SK-N-SH (cell line): ENCODE measurements around the gene CHTF18. TPM values are rescaled to one million over a fixed set of nuclear protein-coding genes. Genes with fewer than 3 reads are reported as not detected.

Experiments
- CTCF ChIA-PET: fragments of 300-600, 350-600 bp; formaldehyde crosslinking; extraction: SDS; loops from one replicate; lab custom pipeline; 2021; lab: Yijun Ruan, JAX
- POLR2A ChIA-PET: fragments of 350-600 bp; sonication (Branson Sonifier 250); formaldehyde crosslinking; extraction: SDS; loops from one replicate; lab custom pipeline; 2020; ENCODE audit warnings: antibody characterized with exemption, inconsistent platforms; lab: Yijun Ruan, JAX
- DNase-seq: peaks from one replicate; pipeline ENCODE4 v3.0.0; 2012
- H2AFZ ChIP-seq: fragments of 200-600 bp; sonication (generic); 2 replicates; pipeline ENCODE4 v1.8.1; 2016; ENCODE audit warnings: antibody characterized with exemption, mild to moderate bottlenecking, low read depth
- H3F3A ChIP-seq: fragments of 200-600 bp; sonication (generic); replicated peaks from 2 replicates; pipeline ENCODE3; 2016; ENCODE audit warnings: antibody characterized with exemption, mild to moderate bottlenecking; ENCODE audit not compliant: insufficient read depth
- H3K27ac ChIP-seq, 2 experiments: fragments of 200-500 bp in 1 of 2; fragments of 200-600 bp in 1 of 2; sonication (Bioruptor generic) in 1 of 2; sonication (generic), shearing (Covaris generic) in 1 of 2; 2 replicates each; pipeline versions ENCODE4 v1.5.1 to v1.6.1; 2014 to 2016; ENCODE audit warnings: low read depth in 2 of 2, inconsistent platforms in 1 of 2, low read length in 1 of 2, mild to moderate bottlenecking in 1 of 2, mixed read lengths in 1 of 2
- H3K27me3 ChIP-seq: fragments of 200-600 bp; sonication (generic), shearing (Covaris generic); 2 replicates; pipeline ENCODE4 v1.6.1; 2016; ENCODE audit warnings: mixed run types; ENCODE audit not compliant: insufficient read depth
- H3K36me3 ChIP-seq, 2 experiments: fragments of 200-500 bp in 1 of 2; fragments of 200-600 bp in 1 of 2; sonication (Bioruptor generic) in 1 of 2; sonication (generic) in 1 of 2; replicated peaks in 1 of 2; 2 replicates each; pipeline versions ENCODE3 to v1.5.1; 2014 to 2016; ENCODE audit warnings: low read length in 1 of 2, mild to moderate bottlenecking in 1 of 2; ENCODE audit not compliant: insufficient read depth in 2 of 2, control insufficient read depth in 1 of 2
- H3K4me1 ChIP-seq, 2 experiments: fragments of 200-500 bp in 1 of 2; fragments of 200-600 bp in 1 of 2; sonication (Bioruptor generic) in 1 of 2; sonication (generic), shearing (Covaris generic) in 1 of 2; 2 replicates each; pipeline versions ENCODE4 v1.5.1 to v1.6.1; 2014 to 2016; ENCODE audit warnings: low read depth in 1 of 2, low read length in 1 of 2, mixed run types in 1 of 2; ENCODE audit not compliant: insufficient read depth in 2 of 2, control insufficient read depth in 1 of 2
- H3K4me2 ChIP-seq: fragments of 200-600 bp; sonication (generic), shearing (Covaris generic); 2 replicates; pipeline ENCODE4 v1.6.1; 2017; ENCODE audit warnings: mixed run types
- H3K4me3 ChIP-seq, 2 experiments: fragments of 200-500 bp in 1 of 2; fragments of 200-600 bp in 1 of 2; sonication (Bioruptor generic) in 1 of 2; sonication (generic), shearing (Covaris generic) in 1 of 2; 2 replicates each; pipeline versions ENCODE4 v1.5.1 to v1.8.1; 2014 to 2016; ENCODE audit warnings: low read depth in 2 of 2, inconsistent platforms in 1 of 2, low read length in 1 of 2, mild to moderate bottlenecking in 1 of 2, mixed read lengths in 1 of 2, moderate library complexity in 1 of 2
- H3K79me2 ChIP-seq: fragments of 200-600 bp; sonication (generic); 2 replicates; pipeline ENCODE4 v1.8.1; 2017; ENCODE audit warnings: mild to moderate bottlenecking; ENCODE audit not compliant: insufficient read depth
- H3K9ac ChIP-seq: fragments of 200-600 bp; sonication (generic); 2 replicates; pipeline ENCODE4 v1.6.1; 2017; ENCODE audit warnings: mixed run types
- H3K9me2 ChIP-seq: fragments of 200-600 bp; sonication (generic); 2 replicates; pipeline ENCODE4 v1.6.1; 2017; ENCODE audit warnings: mixed run types
- H3K9me3 ChIP-seq: fragments of 200-600 bp; sonication (generic); 2 replicates; pipeline ENCODE4 v1.6.1; 2017; ENCODE audit warnings: mixed run types, mild to moderate bottlenecking, moderate library complexity
- H4K20me1 ChIP-seq: fragments of 200-600 bp; sonication (generic); 2 replicates; pipeline ENCODE4 v1.6.1; 2017; ENCODE audit warnings: mild to moderate bottlenecking, mixed run types; ENCODE audit not compliant: insufficient read depth
- ELF1 ChIP-seq: IDR thresholded peaks from 2 replicates; pipeline ENCODE4 v1.4.0; 2012
- FOSL2 ChIP-seq: IDR thresholded peaks from 2 replicates; pipeline ENCODE4 v1.4.0; 2012; ENCODE audit warnings: low read depth, mild to moderate bottlenecking, moderate library complexity, borderline replicate concordance
- FOXJ3 ChIP-seq: sonication (generic); formaldehyde crosslinking; IDR thresholded peaks from 2 replicates; pipeline ENCODE4 v1.5.1; 2020; ENCODE audit warnings: mild to moderate bottlenecking, missing genetic modification reagents
- GABPA ChIP-seq: IDR thresholded peaks from 2 replicates; pipeline ENCODE4 v1.4.0; 2012; ENCODE audit warnings: low read depth, mild to moderate bottlenecking
- JUND ChIP-seq: IDR thresholded peaks from 2 replicates; pipeline ENCODE4 v1.4.0; 2012
- MXI1 ChIP-seq: IDR thresholded peaks from 2 replicates; pipeline ENCODE4 v1.6.1; 2012; ENCODE audit warnings: mild to moderate bottlenecking, low read depth, low read length, improper control_type of control experiment
- NFIC ChIP-seq: IDR thresholded peaks from 2 replicates; pipeline ENCODE4 v1.4.0; 2012; ENCODE audit warnings: borderline replicate concordance
- POLR2AphosphoS5 ChIP-seq: IDR thresholded peaks from 2 replicates; pipeline ENCODE4 v1.6.1; 2012; ENCODE audit warnings: low read depth, low read length
- RAD21 ChIP-seq: IDR thresholded peaks from 2 replicates; pipeline ENCODE4 v1.6.1; 2012; ENCODE audit warnings: mild to moderate bottlenecking, low read length
- RCOR1 ChIP-seq: fragments of 150-350 bp; IDR thresholded peaks from 2 replicates; pipeline ENCODE4 v1.6.1; 2017; ENCODE audit warnings: antibody characterized with exemption, low read length
- RFX5 ChIP-seq: IDR thresholded peaks from 2 replicates; pipeline ENCODE4 v1.6.1; 2012; ENCODE audit warnings: mild to moderate bottlenecking, improper control_type of control experiment, low read length
- RXRA ChIP-seq: IDR thresholded peaks from 2 replicates; pipeline ENCODE4 v1.4.0; 2012; ENCODE audit warnings: low read depth, mild to moderate bottlenecking, borderline replicate concordance
- SIN3A ChIP-seq: IDR thresholded peaks from 2 replicates; pipeline ENCODE4 v1.6.1; 2012; ENCODE audit warnings: low read depth, mild to moderate bottlenecking, low read length, moderate library complexity, borderline replicate concordance
- TEAD4 ChIP-seq: IDR thresholded peaks from 2 replicates; pipeline ENCODE4 v1.4.0; 2012; ENCODE audit warnings: mild to moderate bottlenecking, borderline replicate concordance; ENCODE audit not compliant: insufficient read depth
- WGBS: methylation state at CpG from one replicate; pipeline ENCODE4 v1.1.6; 2017; ENCODE audit warnings: low lambda C conversion rate; 5-methylcytosine and 5-hydroxymethylcytosine counted together
- polyA plus RNA-seq, 3 experiments: library from polyadenylated mRNA; depleted of rRNA; stranded (reverse); fragments of >200 nt; gene quantifications; 2 replicates each; pipeline ENCODE4 v1.2.3, GENCODE V29; 2012
- TF ChIP-seq, protein P1 (sequence below): IDR thresholded peaks from 2 replicates; pipeline ENCODE4 v1.4.0; 2012; ENCODE audit warnings: low read depth, borderline replicate concordance
- TF ChIP-seq, protein P2 (sequence below): fragments of 200-600 bp; sonication (generic); IDR thresholded peaks from 2 replicates; pipeline ENCODE4 v1.6.1; 2017; ENCODE audit warnings: antibody characterized with exemption, mild to moderate bottlenecking, moderate library complexity
- TF ChIP-seq, protein P3 (sequence below): fragments of 150-350 bp; IDR thresholded peaks from 2 replicates; pipeline ENCODE4 v1.6.1; 2017; ENCODE audit warnings: antibody characterized with exemption, low read length, low read depth, borderline replicate concordance
- TF ChIP-seq, protein P4 (sequence below): IDR thresholded peaks from 2 replicates; pipeline ENCODE4 v1.4.0; 2012; ENCODE audit warnings: low read depth
- TF ChIP-seq, protein P5 (sequence below): IDR thresholded peaks from 2 replicates; pipeline ENCODE4; 2012

CHTF18 gene
- polyA plus RNA-seq, 1 of the 3 experiments (the other 2 are of a cell fraction), result 17.7 TPM

DNA sequence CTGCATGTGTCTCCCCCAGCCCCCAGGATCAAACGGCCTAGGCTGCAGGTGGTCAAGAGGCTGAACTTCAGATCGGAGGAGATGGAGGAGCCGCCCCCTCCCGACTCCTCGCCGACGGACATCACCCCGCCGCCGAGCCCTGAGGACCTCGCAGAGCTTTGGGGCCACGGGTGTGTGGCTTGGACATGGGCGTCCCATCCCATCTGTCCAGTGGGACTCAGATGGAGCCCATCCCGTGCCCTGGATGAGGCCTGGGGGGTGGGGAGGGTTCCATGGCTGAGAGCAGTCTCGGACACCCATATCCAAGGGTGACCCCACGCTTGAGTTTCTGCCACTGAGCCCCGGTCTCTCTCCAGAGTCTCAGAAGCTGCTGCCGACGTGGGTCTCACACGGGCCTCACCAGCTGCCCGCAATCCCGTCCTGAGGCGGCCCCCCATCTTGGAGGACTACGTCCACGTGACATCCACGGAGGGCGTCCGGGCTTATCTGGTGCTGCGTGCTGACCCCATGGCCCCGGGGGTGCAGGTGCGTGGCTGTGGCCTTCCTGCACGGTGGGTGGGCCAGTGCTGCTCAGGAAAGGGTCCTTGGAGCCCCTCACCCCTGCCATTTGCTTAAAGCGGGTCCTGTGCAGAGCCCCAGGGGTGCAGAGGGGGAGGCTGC is 901 bp downstream of the CHTF18 start:
- Histone ChIP-seq H3K9ac (peak overlapping the region; percentile 70), H3K36me3 (peaks cover 0 to 16% of the 10 kb centered on the region in 2 experiments), H4K20me1 (peaks cover 23% of the 10 kb centered on the region; the same call in 1 of the 2 replicates), H3K4me1 (peaks cover 0 to 19% of the 10 kb centered on the region in 2 experiments; a peak in 1 of 4 replicates), H3K4me3 (peak overlapping the region; percentile 79 to 84), H3K4me2 (peak overlapping the region; percentile 92), H3K27me3 (no peaks in the 10 kb centered on the region), H3K9me3 (no peaks in the 10 kb centered on the region), H3K9me2 (no peaks in the 10 kb centered on the region), H3F3A (no peaks in the 10 kb centered on the region), H3K27ac (no peak overlapping the region), H3K79me2 (peaks cover 31% of the 10 kb centered on the region), H2AFZ (no peak overlapping the region)
- TF ChIP-seq RFX5 (no peak), RXRA (no peak), GABPA (no peak), RAD21 (no peak), RCOR1 (no peak), MXI1 (no peak), FOXJ3 (CRISPR knock-in tag) (no peak), JUND (no peak), TEAD4 (no peak), FOSL2 (no peak), SIN3A (no peak), ELF1 (no peak), NFIC (no peak), POLR2AphosphoS5 (no peak)
- TF ChIP-seq, protein P1, sequence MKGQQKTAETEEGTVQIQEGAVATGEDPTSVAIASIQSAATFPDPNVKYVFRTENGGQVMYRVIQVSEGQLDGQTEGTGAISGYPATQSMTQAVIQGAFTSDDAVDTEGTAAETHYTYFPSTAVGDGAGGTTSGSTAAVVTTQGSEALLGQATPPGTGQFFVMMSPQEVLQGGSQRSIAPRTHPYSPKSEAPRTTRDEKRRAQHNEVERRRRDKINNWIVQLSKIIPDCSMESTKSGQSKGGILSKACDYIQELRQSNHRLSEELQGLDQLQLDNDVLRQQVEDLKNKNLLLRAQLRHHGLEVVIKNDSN, result no peak
- TF ChIP-seq, protein P2, sequence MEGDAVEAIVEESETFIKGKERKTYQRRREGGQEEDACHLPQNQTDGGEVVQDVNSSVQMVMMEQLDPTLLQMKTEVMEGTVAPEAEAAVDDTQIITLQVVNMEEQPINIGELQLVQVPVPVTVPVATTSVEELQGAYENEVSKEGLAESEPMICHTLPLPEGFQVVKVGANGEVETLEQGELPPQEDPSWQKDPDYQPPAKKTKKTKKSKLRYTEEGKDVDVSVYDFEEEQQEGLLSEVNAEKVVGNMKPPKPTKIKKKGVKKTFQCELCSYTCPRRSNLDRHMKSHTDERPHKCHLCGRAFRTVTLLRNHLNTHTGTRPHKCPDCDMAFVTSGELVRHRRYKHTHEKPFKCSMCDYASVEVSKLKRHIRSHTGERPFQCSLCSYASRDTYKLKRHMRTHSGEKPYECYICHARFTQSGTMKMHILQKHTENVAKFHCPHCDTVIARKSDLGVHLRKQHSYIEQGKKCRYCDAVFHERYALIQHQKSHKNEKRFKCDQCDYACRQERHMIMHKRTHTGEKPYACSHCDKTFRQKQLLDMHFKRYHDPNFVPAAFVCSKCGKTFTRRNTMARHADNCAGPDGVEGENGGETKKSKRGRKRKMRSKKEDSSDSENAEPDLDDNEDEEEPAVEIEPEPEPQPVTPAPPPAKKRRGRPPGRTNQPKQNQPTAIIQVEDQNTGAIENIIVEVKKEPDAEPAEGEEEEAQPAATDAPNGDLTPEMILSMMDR, result no peak
- TF ChIP-seq, protein P3, sequence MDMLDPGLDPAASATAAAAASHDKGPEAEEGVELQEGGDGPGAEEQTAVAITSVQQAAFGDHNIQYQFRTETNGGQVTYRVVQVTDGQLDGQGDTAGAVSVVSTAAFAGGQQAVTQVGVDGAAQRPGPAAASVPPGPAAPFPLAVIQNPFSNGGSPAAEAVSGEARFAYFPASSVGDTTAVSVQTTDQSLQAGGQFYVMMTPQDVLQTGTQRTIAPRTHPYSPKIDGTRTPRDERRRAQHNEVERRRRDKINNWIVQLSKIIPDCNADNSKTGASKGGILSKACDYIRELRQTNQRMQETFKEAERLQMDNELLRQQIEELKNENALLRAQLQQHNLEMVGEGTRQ, result no peak
- TF ChIP-seq, protein P4, sequence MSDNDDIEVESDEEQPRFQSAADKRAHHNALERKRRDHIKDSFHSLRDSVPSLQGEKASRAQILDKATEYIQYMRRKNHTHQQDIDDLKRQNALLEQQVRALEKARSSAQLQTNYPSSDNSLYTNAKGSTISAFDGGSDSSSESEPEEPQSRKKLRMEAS, result no peak
- TF ChIP-seq, protein P5, sequence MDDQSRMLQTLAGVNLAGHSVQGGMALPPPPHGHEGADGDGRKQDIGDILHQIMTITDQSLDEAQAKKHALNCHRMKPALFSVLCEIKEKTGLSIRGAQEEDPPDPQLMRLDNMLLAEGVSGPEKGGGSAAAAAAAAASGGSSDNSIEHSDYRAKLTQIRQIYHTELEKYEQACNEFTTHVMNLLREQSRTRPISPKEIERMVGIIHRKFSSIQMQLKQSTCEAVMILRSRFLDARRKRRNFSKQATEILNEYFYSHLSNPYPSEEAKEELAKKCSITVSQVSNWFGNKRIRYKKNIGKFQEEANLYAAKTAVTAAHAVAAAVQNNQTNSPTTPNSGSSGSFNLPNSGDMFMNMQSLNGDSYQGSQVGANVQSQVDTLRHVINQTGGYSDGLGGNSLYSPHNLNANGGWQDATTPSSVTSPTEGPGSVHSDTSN, result no peak
- ChIA-PET POLR2A (interaction anchor here (0.7 to 2.2 kb wide), 2 partner anchors 11 to 68 kb away, joined by 4 to 18 read pairs; partner anchors contain the start of genes ANTKMT and GNG13), CTCF (interaction anchor here (0.9 to 8.9 kb wide), 2 partner anchors 75 to 122 kb away, joined by 4 to 127 read pairs; partner anchors contain the start of genes METRN and RHOT2)
- WGBS, result 47% methylated on average over 22 of the region's 33 CpGs
- no peak for DNase-seq
